Right lobe of liver (tissue), 4 donors: ENCODE results near the gene CCDC89.

Experiments used
- CTCF ChIP-seq, 4 donors: fragments of 200-600 bp in 3 of 4; fragments of 450-650 bp in 1 of 4; IDR thresholded peaks; one replicate each; pipeline versions ENCODE4 v1.5.1 to v1.8.0; 2016 to 2022; ENCODE audit warnings: antibody characterized with exemption in 4 of 4, mild to moderate bottlenecking in 2 of 4
- POLR2A ChIP-seq: fragments of 450-650 bp; IDR thresholded peaks from one replicate; pipeline ENCODE4 v1.6.1; 2017; ENCODE audit warnings: antibody characterized with exemption, mild to moderate bottlenecking
- donor health status: DM: no; HTN: no; CAD: no.
- donor health status: DM: no; HTN: no; CAD: no.
- donor health status: DM: no; HTN: yes; CAD: no.

DNA sequence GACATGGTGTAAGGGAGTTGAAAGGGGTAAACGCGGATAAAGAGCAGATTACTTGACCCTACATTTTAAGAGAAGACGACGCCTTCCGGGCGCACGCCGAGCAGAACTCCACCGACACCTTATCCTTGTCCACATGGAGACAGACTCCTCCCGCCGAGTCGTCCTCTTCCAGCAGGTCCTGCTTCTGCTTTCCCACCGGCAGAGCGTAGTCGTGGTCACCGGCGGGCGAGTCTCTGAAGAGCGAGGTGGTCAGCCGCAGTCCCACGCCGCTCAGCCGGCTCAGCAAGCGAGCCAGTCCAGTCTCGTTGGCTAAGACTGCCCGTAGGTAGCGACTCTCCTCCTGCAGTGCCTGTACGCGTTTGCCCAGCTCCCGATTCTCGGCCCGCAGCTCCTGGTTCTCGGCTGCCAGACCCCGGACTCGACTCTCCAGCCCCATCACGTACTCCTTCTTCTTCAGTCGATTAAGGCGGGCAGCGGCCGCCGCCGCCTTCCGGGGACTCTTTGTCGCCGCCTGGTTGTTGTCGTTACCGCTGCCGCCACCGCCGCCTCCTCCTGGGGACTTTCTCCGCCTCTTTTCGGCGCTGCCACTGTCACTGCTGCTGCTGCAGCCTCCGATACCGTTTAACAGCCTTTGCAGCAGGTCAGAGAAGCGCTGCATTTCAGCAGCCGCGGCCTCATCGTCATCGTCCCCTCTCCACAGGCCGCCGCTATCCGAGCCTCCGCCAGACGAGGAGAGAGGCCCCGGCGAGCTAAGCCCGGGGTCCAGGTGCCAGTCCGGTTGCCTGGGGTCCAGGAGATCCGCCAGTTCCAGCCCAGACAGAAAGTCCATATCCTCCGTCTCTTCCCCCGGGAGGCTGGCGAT, 22.0 kb downstream of the CCDC89 start:
- TF ChIP-seq CTCF (IDR thresholded peaks at IDR 0.05): peak; percentile 47 to 59 (median 54)
- no peak for TF ChIP-seq POLR2A
